HG03378 (cell line): ENCODE measurements around the gene NRG2.

Source experiments
- ATAC-seq: cut with Tn5 transposase; IDR thresholded peaks from one replicate; pipeline ENCODE4 v1.9.1; 2021; ENCODE audit warnings: mild to moderate bottlenecking, moderate library complexity; ENCODE audit not compliant: unreplicated experiment

NRG2 gene

GRCh38 chr5:139885172-139885856 lies 157.8 kb downstream of the NRG2 start:
- ATAC-seq, result no peak

GRCh38 chr5:139884734-139885133 lies 158.4 kb downstream of the NRG2 start:
- ATAC-seq, result no peak

- ATAC-seq, result no peak
Measured at GRCh38 chr5:139884144-139884543, 159.0 kb downstream of the NRG2 start.

GRCh38 chr5:139882961-139883539 lies 160.0 kb downstream of the NRG2 start:
- ATAC-seq, result no peak

- ATAC-seq, result no peak
Measured at GRCh38 chr5:139882316-139882715, 160.8 kb downstream of the NRG2 start.

- no peak for ATAC-seq
Measured at GRCh38 chr5:139881143-139881733, 161.9 kb downstream of the NRG2 start.

GRCh38 chr5:139880416-139881142 lies 162.5 kb downstream of the NRG2 start:
- no peak for ATAC-seq

GRCh38 chr5:139878093-139878492 lies 165.0 kb downstream of the NRG2 start:
- no peak for ATAC-seq

GRCh38 chr5:139877129-139877597 lies 165.9 kb downstream of the NRG2 start:
- ATAC-seq, result no peak

- no peak for ATAC-seq
Measured at GRCh38 chr5:139875957-139876356, 167.1 kb downstream of the NRG2 start.

- no peak for ATAC-seq
Measured at GRCh38 chr5:139872851-139873794, 170.0 kb downstream of the NRG2 start.

GRCh38 chr5:139872052-139872766 lies 170.9 kb downstream of the NRG2 start:
- ATAC-seq, result no peak

GRCh38 chr5:139871614-139872013 lies 171.5 kb downstream of the NRG2 start:
- no peak for ATAC-seq

GRCh38 chr5:139870677-139871076 lies 172.4 kb downstream of the NRG2 start:
- ATAC-seq, result no peak

GRCh38 chr5:139869042-139869790 lies 173.9 kb downstream of the NRG2 start:
- ATAC-seq, result no peak

- ATAC-seq, result no peak
Measured at GRCh38 chr5:139867581-139867980, 175.5 kb downstream of the NRG2 start.

- ATAC-seq, result no peak
Measured at GRCh38 chr5:139867109-139867508, 176.0 kb downstream of the NRG2 start.

- ATAC-seq, result no peak
Measured at GRCh38 chr5:139864716-139865483, 178.2 kb downstream of the NRG2 start.
